Activated CD4-positive, alpha-beta T cell treated with anti-CD3 and anti-CD28 coated beads for 36 hours (primary cell): ENCODE data around the gene LPP. TPM values are rescaled to one million over a fixed set of nuclear protein-coding genes. Genes with fewer than 3 reads are reported as not detected.

Experiments
- ATAC-seq: fragments of 200-7000 bp; cut with Tn5 transposase; one replicate; pipeline ENCODE4 v1.10.0; 2021; ENCODE audit warnings: mild to moderate bottlenecking, moderate library complexity
- CTCF ChIA-PET: fragments of 350-600 bp; sonication (Branson Sonifier 250); formaldehyde crosslinking; loops from one replicate; lab custom pipeline; 2021; ENCODE audit warnings: antibody characterized with exemption; lab: Charles Lee
- POLR2A ChIA-PET: fragments of 350-600 bp; sonication (Branson Sonifier 250); formaldehyde crosslinking; loops from one replicate; lab custom pipeline; 2021; ENCODE audit warnings: antibody characterized with exemption, inconsistent platforms; lab: Charles Lee
- DNase-seq: peaks from one replicate; pipeline ENCODE4 v3.0.0-alpha.2; 2020
- H3K27ac Mint-ChIP-seq: one replicate; pipeline ENCODE4 v1.8.0; 2021; ENCODE audit warnings: mixed read lengths
- H3K27me3 Mint-ChIP-seq: one replicate; pipeline ENCODE4 v1.8.0; 2021; ENCODE audit warnings: mixed read lengths
- H3K36me3 Mint-ChIP-seq: one replicate; pipeline ENCODE4 v1.8.0; 2021; ENCODE audit warnings: low read depth, mixed read lengths
- H3K4me1 Mint-ChIP-seq: one replicate; pipeline ENCODE4 v1.8.0; 2021; ENCODE audit warnings: mixed read lengths
- H3K4me3 Mint-ChIP-seq: one replicate; pipeline ENCODE4 v1.8.0; 2021; ENCODE audit warnings: mild to moderate bottlenecking, moderate library complexity, mixed read lengths
- H3K9me3 Mint-ChIP-seq: one replicate; pipeline ENCODE4 v1.8.0; 2021; ENCODE audit warnings: low read depth, mixed read lengths
- intact Hi-C, 2 experiments: fragments of 100-400 bp; cut with DNase I in 1 of 2; cut with micrococcal nuclease in 1 of 2; formaldehyde crosslinking; loops; one replicate each; pipeline versions ENCODE4 v1.14.2 to v1.15.1; 2022 to 2024; cut with DNase I, micrococcal nuclease
- total RNA-seq, 2 experiments: library from RNA; stranded (reverse); gene quantifications; one replicate each; pipeline ENCODE4 v1.2.3, GENCODE V29; 2021

The LPP gene
- total RNA-seq, 2 experiments from 2014 or later: 34.7 to 40.6 TPM

GRCh38 chr3:188380252-188380651 lies 226.3 kb downstream of the LPP start:
- peaks cover 11% of the 10 kb centered on the region for H3K9me3 Mint-ChIP-seq

GRCh38 chr3:188380722-188381121 lies 226.8 kb downstream of the LPP start:
- H3K4me3 Mint-ChIP-seq: no peak overlapping the region
- DNase-seq: no peak
- no peaks in the 10 kb centered on the region for H3K27me3 Mint-ChIP-seq
- H3K4me1 Mint-ChIP-seq: peaks cover 9% of the 10 kb centered on the region
- H3K36me3 Mint-ChIP-seq: peaks cover 12% of the 10 kb centered on the region
- POLR2A ChIA-PET: no interaction called here
- CTCF ChIA-PET: interaction anchor here (1.5 kb wide), 1 partner anchor 463 kb away, joined by 5 read pairs; no protein-coding TSS in a partner anchor
- intact Hi-C loops: loop anchor here in 1 of 2 experiments (5.0 kb wide), 1 partner anchor 52 kb away; no protein-coding TSS in a partner anchor
- no peak for ATAC-seq
- peaks cover 11% of the 10 kb centered on the region for H3K9me3 Mint-ChIP-seq
- no peak overlapping the region for H3K27ac Mint-ChIP-seq

More at GRCh38 chr3:188380252-188380651, 226.3 kb downstream of the LPP start:
- no peak overlapping the region for H3K27ac Mint-ChIP-seq
- H3K36me3 Mint-ChIP-seq: peaks cover 12% of the 10 kb centered on the region
- ChIA-PET POLR2A (no interaction called here), CTCF (interaction anchor here (0.6 kb wide), 1 partner anchor 668 kb away, joined by 3 read pairs; no protein-coding TSS in a partner anchor)
- no peak overlapping the region for H3K4me3 Mint-ChIP-seq
- no peak for DNase-seq
- H3K27me3 Mint-ChIP-seq: no peaks in the 10 kb centered on the region
- H3K4me1 Mint-ChIP-seq: peaks cover 8% of the 10 kb centered on the region
- ATAC-seq: no peak
- intact Hi-C loops: loop anchor here in 1 of 2 experiments (5.0 kb wide), 1 partner anchor 52 kb away; no protein-coding TSS in a partner anchor

GRCh38 chr3:188383748-188384147 lies 229.8 kb downstream of the LPP start:
- peaks cover 18% of the 10 kb centered on the region for H3K4me1 Mint-ChIP-seq
- POLR2A ChIA-PET: no interaction called here
- no peaks in the 10 kb centered on the region for H3K27me3 Mint-ChIP-seq
- CTCF ChIA-PET: no interaction called here
- intact Hi-C loops: loop anchor here in 1 of 2 experiments (5.0 kb wide), 1 partner anchor 49 kb away; no protein-coding TSS in a partner anchor
- H3K4me3 Mint-ChIP-seq: no peak overlapping the region
- H3K36me3 Mint-ChIP-seq: peaks cover 6% of the 10 kb centered on the region
- H3K27ac Mint-ChIP-seq: no peak overlapping the region
- peaks cover 4% of the 10 kb centered on the region for H3K9me3 Mint-ChIP-seq
- no peak for DNase-seq
- no peak for ATAC-seq

- ChIA-PET CTCF (no interaction called here), POLR2A (interaction anchor here (0.7 kb wide), 1 partner anchor 138 kb away, joined by 3 read pairs; no protein-coding TSS in a partner anchor)
- intact Hi-C loops: no loop called here
- Mint-ChIP-seq H3K27me3 (no peaks in the 10 kb centered on the region), H3K9me3 (no peaks in the 10 kb centered on the region), H3K4me1 (peaks cover 27% of the 10 kb centered on the region), H3K27ac (no peak overlapping the region), H3K36me3 (peaks cover 2% of the 10 kb centered on the region), H3K4me3 (no peak overlapping the region)
- DNase-seq (no peak), ATAC-seq (no peak)
These were observed 231.3 kb downstream of the LPP start for GRCh38 chr3:188385295-188385694.

- H3K27ac Mint-ChIP-seq: peak overlapping the region; percentile 78
These were observed 235.9 kb downstream of the LPP start for GRCh38 chr3:188389711-188390342.

GRCh38 chr3:188390343-188390718 lies 236.4 kb downstream of the LPP start:
- ChIA-PET POLR2A (interaction anchor here (0.6 to 1.1 kb wide), 6 partner anchors 10 to 590 kb away, joined by 3 to 6 read pairs (median 4); no protein-coding TSS in a partner anchor), CTCF (interaction anchor here (0.6 to 0.8 kb wide), 3 partner anchors 15 to 266 kb away, joined by 3 to 4 read pairs (median 3); no protein-coding TSS in a partner anchor)
- ATAC-seq (peak; percentile 31), DNase-seq (no peak)
- Mint-ChIP-seq H3K27me3 (no peaks in the 10 kb centered on the region), H3K4me3 (peak overlapping the region; percentile 22), H3K27ac (peak overlapping the region; percentile 78), H3K4me1 (peaks cover 38% of the 10 kb centered on the region), H3K9me3 (no peaks in the 10 kb centered on the region), H3K36me3 (peaks cover 5% of the 10 kb centered on the region)
- intact Hi-C loops: loop anchor here (1.0 to 10.0 kb wide), 9 partner anchors 51 to 650 kb away; no protein-coding TSS in a partner anchor

More at GRCh38 chr3:188389711-188390342, 235.9 kb downstream of the LPP start:
- Mint-ChIP-seq H3K36me3 (peaks cover 5% of the 10 kb centered on the region), H3K4me3 (peak overlapping the region; percentile 22), H3K27me3 (no peaks in the 10 kb centered on the region), H3K9me3 (no peaks in the 10 kb centered on the region), H3K4me1 (peaks cover 41% of the 10 kb centered on the region)
- POLR2A ChIA-PET: interaction anchor here (0.6 to 1.1 kb wide), 6 partner anchors 11 to 590 kb away, joined by 3 to 6 read pairs (median 4); no protein-coding TSS in a partner anchor
- DNase-seq: peak; percentile 81
- intact Hi-C loops: loop anchor here (1.0 to 10.0 kb wide), 9 partner anchors 51 to 649 kb away; no protein-coding TSS in a partner anchor
- ATAC-seq: peak; percentile 92
- CTCF ChIA-PET: interaction anchor here (0.6 to 0.8 kb wide), 4 partner anchors 16 to 1234 kb away, joined by 3 to 4 read pairs (median 3); no protein-coding TSS in a partner anchor

- ATAC-seq (peak; percentile 4), DNase-seq (no peak)
- Mint-ChIP-seq H3K9me3 (no peaks in the 10 kb centered on the region), H3K27me3 (no peaks in the 10 kb centered on the region), H3K27ac (peak overlapping the region; percentile 78), H3K4me1 (peaks cover 35% of the 10 kb centered on the region), H3K4me3 (no peak overlapping the region), H3K36me3 (peaks cover 5% of the 10 kb centered on the region)
- POLR2A ChIA-PET: interaction anchor here (0.9 kb wide), 1 partner anchor 653 kb away, joined by 4 read pairs; no protein-coding TSS in a partner anchor
- CTCF ChIA-PET: no interaction called here
- intact Hi-C loops: loop anchor here (1.0 to 10.0 kb wide), 9 partner anchors 52 to 650 kb away; no protein-coding TSS in a partner anchor
These were observed 237.0 kb downstream of the LPP start for GRCh38 chr3:188390775-188391443.

GRCh38 chr3:188391592-188391991 lies 237.6 kb downstream of the LPP start:
- DNase-seq (no peak), ATAC-seq (peak; percentile 17)
- Mint-ChIP-seq H3K4me3 (no peak overlapping the region), H3K36me3 (peaks cover 5% of the 10 kb centered on the region), H3K27me3 (no peaks in the 10 kb centered on the region), H3K4me1 (peaks cover 33% of the 10 kb centered on the region), H3K9me3 (no peaks in the 10 kb centered on the region), H3K27ac (peak overlapping the region; percentile 11)
- intact Hi-C loops: loop anchor here (2.0 to 10.0 kb wide), 6 partner anchors 53 to 651 kb away; no protein-coding TSS in a partner anchor
- POLR2A ChIA-PET: interaction anchor here (0.9 kb wide), 1 partner anchor 654 kb away, joined by 4 read pairs; no protein-coding TSS in a partner anchor
- CTCF ChIA-PET: interaction anchor here (0.6 kb wide), 1 partner anchor 454 kb away, joined by 3 read pairs; no protein-coding TSS in a partner anchor

GRCh38 chr3:188392076-188392475 lies 238.1 kb downstream of the LPP start:
- POLR2A ChIA-PET: interaction anchor here (0.9 kb wide), 1 partner anchor 654 kb away, joined by 4 read pairs; no protein-coding TSS in a partner anchor
- H3K36me3 Mint-ChIP-seq: peaks cover 5% of the 10 kb centered on the region
- no peak overlapping the region for H3K4me3 Mint-ChIP-seq
- no peaks in the 10 kb centered on the region for H3K27me3 Mint-ChIP-seq
- intact Hi-C loops: loop anchor here in 1 of 2 experiments (5.0 to 10.0 kb wide), 4 partner anchors 220 to 563 kb away; no protein-coding TSS in a partner anchor
- no peak overlapping the region for H3K27ac Mint-ChIP-seq
- no peak for ATAC-seq
- DNase-seq: no peak
- H3K4me1 Mint-ChIP-seq: peaks cover 38% of the 10 kb centered on the region
- no peaks in the 10 kb centered on the region for H3K9me3 Mint-ChIP-seq
- CTCF ChIA-PET: interaction anchor here (0.6 kb wide), 1 partner anchor 454 kb away, joined by 3 read pairs; no protein-coding TSS in a partner anchor

- intact Hi-C loops: loop anchor here in 1 of 2 experiments (5.0 to 10.0 kb wide), 4 partner anchors 222 to 560 kb away; no protein-coding TSS in a partner anchor
- peaks cover 52% of the 10 kb centered on the region for H3K4me1 Mint-ChIP-seq
These were observed 240.7 kb downstream of the LPP start for GRCh38 chr3:188394623-188395022.

More at GRCh38 chr3:188394623-188395022, 240.7 kb downstream of the LPP start:
- no peak overlapping the region for H3K27ac Mint-ChIP-seq
- no peaks in the 10 kb centered on the region for H3K9me3 Mint-ChIP-seq
- no peak for ATAC-seq
- POLR2A ChIA-PET: interaction anchor here (0.5 kb wide), 1 partner anchor 130 kb away, joined by 3 read pairs; no protein-coding TSS in a partner anchor
- H3K27me3 Mint-ChIP-seq: no peaks in the 10 kb centered on the region
- no peak for DNase-seq
- CTCF ChIA-PET: interaction anchor here (0.6 to 0.9 kb wide), 3 partner anchors 22 to 294 kb away, joined by 3 read pairs; no protein-coding TSS in a partner anchor
- no peak overlapping the region for H3K4me3 Mint-ChIP-seq
- H3K36me3 Mint-ChIP-seq: peaks cover 2% of the 10 kb centered on the region
